Smooth muscle cell (in vitro differentiated cells): Measurements from ENCODE around the gene KDSR. TPM values are rescaled to one million over a fixed set of nuclear protein-coding genes. Genes with fewer than 3 reads are reported as not detected.

Source experiments
- DNase-seq: peaks from one replicate; lab custom pipeline; 2025; ENCODE audit not compliant: unreplicated experiment; lab: John Stamatoyannopoulos, UW
- H2AFZ ChIP-seq: fragments of 200-600 bp; sonication (generic); 2 replicates; pipeline ENCODE4 v1.6.0; 2016; ENCODE audit warnings: antibody characterized with exemption, low read depth, mild to moderate bottlenecking
- H3F3A ChIP-seq: fragments of 200-600 bp; sonication (generic); 2 replicates; pipeline ENCODE4 v1.6.0; 2017; ENCODE audit warnings: antibody characterized with exemption, low read depth
- H3K27ac ChIP-seq: fragments of 200-600 bp; sonication (generic); 2 replicates; pipeline ENCODE4 v1.5.1; 2016; ENCODE audit warnings: low read depth, mild to moderate bottlenecking
- H3K27me3 ChIP-seq: fragments of 200-600 bp; sonication (generic); 2 replicates; pipeline ENCODE4 v1.6.1; 2016; ENCODE audit warnings: low read depth, mild to moderate bottlenecking
- H3K36me3 ChIP-seq: fragments of 200-600 bp; sonication (generic); 2 replicates; pipeline ENCODE4 v1.5.1; 2016; ENCODE audit warnings: low read depth
- H3K4me1 ChIP-seq: fragments of 200-600 bp; sonication (generic); 2 replicates; pipeline ENCODE4 v1.5.1; 2016; ENCODE audit warnings: low read depth
- H3K4me2 ChIP-seq: fragments of 200-600 bp; sonication (generic); 2 replicates; pipeline ENCODE4 v1.6.0; 2016; ENCODE audit warnings: mild to moderate bottlenecking
- H3K4me3 ChIP-seq: fragments of 200-600 bp; sonication (generic); 2 replicates; pipeline ENCODE4 v1.5.1; 2016; ENCODE audit warnings: mild to moderate bottlenecking
- H3K79me2 ChIP-seq: fragments of 200-600 bp; sonication (generic); 2 replicates; pipeline ENCODE4 v1.6.0; 2016; ENCODE audit warnings: low read depth, mild to moderate bottlenecking
- H3K9ac ChIP-seq: fragments of 200-600 bp; sonication (generic); 2 replicates; pipeline ENCODE4 v1.6.0; 2016; ENCODE audit warnings: low read depth
- H3K9me3 ChIP-seq: fragments of 200-600 bp; sonication (generic); replicated peaks from 2 replicates; pipeline ENCODE4 v1.5.1; 2016; ENCODE audit warnings: low read depth
- H4K20me1 ChIP-seq: fragments of 200-600 bp; sonication (generic); 2 replicates; pipeline ENCODE4 v1.6.0; 2016; ENCODE audit warnings: low read depth
- WGBS: methylation state at CpG from one replicate; pipeline ENCODE4 v1.1.7; 2016; ENCODE audit warnings: low lambda C conversion rate; 5-methylcytosine and 5-hydroxymethylcytosine counted together
- polyA plus RNA-seq: library from polyadenylated mRNA; unstranded; fragments of >200 nt; fragmentation: Nextera tagmentation; extraction: Ambion mirVana; gene quantifications from 2 replicates; pipeline ENCODE4 v1.2.1, GENCODE V29; 2016
- total RNA-seq: library from RNA; depleted of rRNA; stranded (reverse); fragments of >200 nt; gene quantifications from 2 replicates; pipeline ENCODE4 v1.2.3, GENCODE V29; 2014
- TF ChIP-seq, protein P1 (sequence below): fragments of 200-600 bp; sonication (generic); IDR thresholded peaks from 2 replicates; pipeline ENCODE4 v1.5.1; 2017; ENCODE audit warnings: borderline replicate concordance, mild to moderate bottlenecking, antibody characterized with exemption; ENCODE audit not compliant: insufficient read depth, poor library complexity, severe bottlenecking

KDSR gene
- total and polyA plus RNA-seq, 2 experiments from 2014 or later: 34.5 to 47.4 TPM

DNA sequence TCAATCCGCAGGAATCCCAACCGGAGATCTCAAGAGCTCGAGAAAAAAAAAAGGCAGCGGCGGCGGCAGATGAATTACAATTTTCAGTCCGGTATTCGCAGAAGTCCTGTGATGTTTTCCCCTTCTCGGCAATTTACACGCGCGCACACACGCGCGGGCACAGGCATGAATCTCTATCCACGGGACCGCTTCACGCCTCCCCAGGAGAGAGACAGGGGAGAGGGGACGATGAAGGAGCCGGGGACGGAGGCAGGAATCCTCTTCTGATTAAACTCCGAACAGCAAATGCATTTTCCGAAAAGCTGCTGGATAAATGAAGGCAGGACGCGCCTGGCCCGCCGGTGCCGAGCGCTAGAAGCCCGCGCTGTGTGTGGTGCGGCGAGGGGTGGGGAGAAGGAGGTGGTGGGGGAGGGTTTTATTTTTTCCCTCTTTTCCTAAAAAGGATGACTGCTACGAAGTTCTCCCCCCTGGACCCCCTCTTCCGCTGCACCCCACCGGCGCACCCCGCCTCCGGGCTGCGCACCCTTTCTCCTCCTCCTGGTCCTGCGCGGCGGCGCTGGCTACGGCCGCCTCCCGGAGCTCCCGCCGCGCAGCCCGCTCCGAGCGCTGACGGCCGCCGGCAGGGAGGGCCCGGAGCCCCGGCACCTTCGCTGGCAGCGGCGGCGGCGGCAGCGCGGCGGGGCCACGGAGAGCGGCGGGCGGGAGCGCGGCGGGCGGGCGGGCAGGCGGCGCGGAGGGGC is 47.5 kb downstream of the KDSR start, which contains the start of gene BCL2:
Gene BCL2 (minus strand): TSS at position 387 of the 740 bp plus-strand sequence.
- H3F3A ChIP-seq: peaks cover 5% of the 10 kb centered on the region
- no peak within 1 kb of the TSS for H3K27ac ChIP-seq

DNA sequence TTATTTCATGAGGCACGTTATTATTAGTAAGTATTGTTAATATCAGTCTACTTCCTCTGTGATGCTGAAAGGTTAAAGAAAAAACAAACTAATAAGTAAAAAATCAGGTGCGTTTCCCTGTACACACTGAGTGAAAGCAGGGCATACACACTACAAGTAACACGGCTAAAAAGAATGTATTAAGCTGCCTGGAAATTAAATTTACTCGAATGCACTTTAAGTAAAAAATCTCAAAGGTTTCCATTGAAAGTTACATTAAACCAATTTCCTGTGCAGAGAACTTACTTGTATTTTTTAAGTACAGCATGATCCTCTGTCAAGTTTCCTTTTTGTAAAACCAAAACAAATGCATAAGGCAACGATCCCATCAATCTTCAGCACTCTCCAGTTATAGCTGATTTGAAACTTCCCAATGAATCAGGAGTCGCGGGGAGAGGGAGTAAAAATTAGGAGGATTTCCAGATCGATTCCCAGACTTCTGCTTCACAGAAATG is 48.1 kb downstream of the KDSR start:
- H3K9ac ChIP-seq: peak overlapping the region; percentile 28
- H4K20me1 ChIP-seq: no peaks in the 10 kb centered on the region
- H3F3A ChIP-seq: peaks cover 5% of the 10 kb centered on the region
- peak overlapping the region; percentile 85 for H2AFZ ChIP-seq
- WGBS: 11% methylated on average over 8 of the region's 8 CpGs
- TF ChIP-seq, protein P1, sequence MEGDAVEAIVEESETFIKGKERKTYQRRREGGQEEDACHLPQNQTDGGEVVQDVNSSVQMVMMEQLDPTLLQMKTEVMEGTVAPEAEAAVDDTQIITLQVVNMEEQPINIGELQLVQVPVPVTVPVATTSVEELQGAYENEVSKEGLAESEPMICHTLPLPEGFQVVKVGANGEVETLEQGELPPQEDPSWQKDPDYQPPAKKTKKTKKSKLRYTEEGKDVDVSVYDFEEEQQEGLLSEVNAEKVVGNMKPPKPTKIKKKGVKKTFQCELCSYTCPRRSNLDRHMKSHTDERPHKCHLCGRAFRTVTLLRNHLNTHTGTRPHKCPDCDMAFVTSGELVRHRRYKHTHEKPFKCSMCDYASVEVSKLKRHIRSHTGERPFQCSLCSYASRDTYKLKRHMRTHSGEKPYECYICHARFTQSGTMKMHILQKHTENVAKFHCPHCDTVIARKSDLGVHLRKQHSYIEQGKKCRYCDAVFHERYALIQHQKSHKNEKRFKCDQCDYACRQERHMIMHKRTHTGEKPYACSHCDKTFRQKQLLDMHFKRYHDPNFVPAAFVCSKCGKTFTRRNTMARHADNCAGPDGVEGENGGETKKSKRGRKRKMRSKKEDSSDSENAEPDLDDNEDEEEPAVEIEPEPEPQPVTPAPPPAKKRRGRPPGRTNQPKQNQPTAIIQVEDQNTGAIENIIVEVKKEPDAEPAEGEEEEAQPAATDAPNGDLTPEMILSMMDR: no peak
- H3K79me2 ChIP-seq: no peaks in the 10 kb centered on the region
- no peaks in the 10 kb centered on the region for H3K9me3 ChIP-seq
- DNase-seq: no peak
- no peaks in the 10 kb centered on the region for H3K36me3 ChIP-seq
- peak overlapping the region; percentile 77 for H3K4me3 ChIP-seq
- peak overlapping the region; percentile 100 for H3K4me2 ChIP-seq
- peaks cover 54% of the 10 kb centered on the region for H3K27me3 ChIP-seq
- no peak overlapping the region for H3K27ac ChIP-seq
- H3K4me1 ChIP-seq: peaks cover 13% of the 10 kb centered on the region

More for the DNA sequence above, 47.5 kb downstream of the KDSR start, which contains the start of gene BCL2:
- Histone ChIP-seq H3K36me3 (no peaks in the 10 kb centered on the region), H3K4me2 (peak within 1 kb of the TSS; percentile 100), H3K79me2 (no peaks in the 10 kb centered on the region), H3K27me3 (peaks cover 49% of the 10 kb centered on the region), H3K4me3 (peak within 1 kb of the TSS; percentile 77), H3K4me1 (peaks cover 13% of the 10 kb centered on the region), H2AFZ (peak within 1 kb of the TSS; percentile 85), H4K20me1 (no peaks in the 10 kb centered on the region), H3K9ac (peak within 1 kb of the TSS; percentile 28), H3K9me3 (no peaks in the 10 kb centered on the region)
- no peak for DNase-seq
- WGBS: 2% methylated on average over 35 of the region's 78 CpGs
- TF ChIP-seq, protein P1: no peak

DNA sequence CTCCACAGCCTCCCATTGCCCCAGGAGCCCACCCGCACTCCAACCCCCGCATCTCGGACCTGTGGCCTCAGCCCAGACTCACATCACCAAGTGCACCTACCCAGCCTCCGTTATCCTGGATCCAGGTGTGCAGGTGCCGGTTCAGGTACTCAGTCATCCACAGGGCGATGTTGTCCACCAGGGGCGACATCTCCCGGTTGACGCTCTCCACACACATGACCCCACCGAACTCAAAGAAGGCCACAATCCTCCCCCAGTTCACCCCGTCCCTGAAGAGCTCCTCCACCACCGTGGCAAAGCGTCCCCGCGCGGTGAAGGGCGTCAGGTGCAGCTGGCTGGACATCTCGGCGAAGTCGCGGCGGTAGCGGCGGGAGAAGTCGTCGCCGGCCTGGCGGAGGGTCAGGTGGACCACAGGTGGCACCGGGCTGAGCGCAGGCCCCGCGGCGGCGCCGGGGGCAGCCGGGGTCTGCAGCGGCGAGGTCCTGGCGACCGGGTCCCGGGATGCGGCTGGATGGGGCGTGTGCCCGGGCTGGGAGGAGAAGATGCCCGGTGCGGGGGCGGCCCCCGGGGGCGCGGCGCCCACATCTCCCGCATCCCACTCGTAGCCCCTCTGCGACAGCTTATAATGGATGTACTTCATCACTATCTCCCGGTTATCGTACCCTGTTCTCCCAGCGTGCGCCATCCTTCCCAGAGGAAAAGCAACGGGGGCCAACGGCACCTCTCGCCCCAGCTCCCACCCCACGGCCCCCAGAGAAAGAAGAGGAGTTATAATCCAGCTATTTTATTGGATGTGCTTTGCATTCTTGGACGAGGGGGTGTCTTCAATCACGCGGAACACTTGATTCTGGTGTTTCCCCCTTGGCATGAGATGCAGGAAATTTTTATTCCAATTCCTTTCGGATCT is 48.8 kb downstream of the KDSR start:
- H3K27ac ChIP-seq: no peak overlapping the region
- H2AFZ ChIP-seq: no peak overlapping the region
- no peaks in the 10 kb centered on the region for H4K20me1 ChIP-seq
- H3K36me3 ChIP-seq: no peaks in the 10 kb centered on the region
- peak overlapping the region; percentile 100 for H3K4me2 ChIP-seq
- TF ChIP-seq, protein P1: peak; percentile 32
- H3K4me1 ChIP-seq: peaks cover 13% of the 10 kb centered on the region
- 6% methylated on average over 64 of the region's 66 CpGs for WGBS
- DNase-seq: no peak
- H3K9ac ChIP-seq: no peak overlapping the region
- no peaks in the 10 kb centered on the region for H3K9me3 ChIP-seq
- H3K79me2 ChIP-seq: no peaks in the 10 kb centered on the region
- H3K27me3 ChIP-seq: peaks cover 60% of the 10 kb centered on the region
- H3F3A ChIP-seq: peaks cover 5% of the 10 kb centered on the region
- peak overlapping the region; percentile 77 for H3K4me3 ChIP-seq
